ENCODE measurements around the gene HDHD2.
"Not testable (repeated sequence)": the region's sequence is repeated elsewhere in the genome, so short reads cannot be mapped to it uniquely, and the experiment has no call there.

HDHD2 gene

GRCh38 chr18:47172476-47172875 is 22.2 kb upstream of the HDHD2 start:
- no peaks in the 10 kb centered on the region for H3K9me3 ChIP-seq (ENCODE audit: control insufficient read depth, low read depth, low read length)
- H3K36me3 ChIP-seq (ENCODE audit: control insufficient read depth, low read depth, low read length) = no peaks in the 10 kb centered on the region
- no peaks in the 10 kb centered on the region for H3K27me3 ChIP-seq (ENCODE audit: control insufficient read depth, insufficient read depth, low read length)
- peaks cover 7% of the 10 kb centered on the region for H3K4me1 ChIP-seq (ENCODE audit: control insufficient read depth, low read depth, low read length)
- H3K27ac ChIP-seq (ENCODE audit: low read length) = no peak overlapping the region
- H3K4me3 ChIP-seq (ENCODE audit: low read length) = no peak overlapping the region
- no peak overlapping the region for H3K9ac ChIP-seq (ENCODE audit: low read length)

DNA sequence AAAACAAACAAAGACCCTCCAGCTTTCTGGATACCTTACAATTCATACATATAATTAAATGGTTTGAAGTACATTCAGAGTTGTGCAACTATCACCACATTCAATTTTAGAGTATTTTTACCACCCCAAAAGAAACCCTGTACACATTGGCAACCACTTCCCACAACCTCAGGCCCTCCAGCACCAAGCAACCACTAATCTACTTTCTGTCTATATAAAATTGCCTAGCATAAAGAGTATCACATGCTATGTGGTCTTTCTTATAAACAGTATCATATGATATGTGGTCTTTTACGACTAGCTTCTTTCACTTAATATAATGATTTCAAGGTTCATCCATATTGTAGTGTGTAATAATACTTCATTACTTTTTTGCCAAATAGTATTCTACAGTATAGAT is 18.6 kb upstream of the HDHD2 start:
- Histone ChIP-seq H3K4me1 (ENCODE audit: control insufficient read depth, low read depth, low read length) (no peaks in the 10 kb centered on the region), H3K4me3 (ENCODE audit: low read length) (no peak overlapping the region), H3K36me3 (ENCODE audit: control insufficient read depth, low read depth, low read length) (no peaks in the 10 kb centered on the region), H3K27me3 (ENCODE audit: control insufficient read depth, insufficient read depth, low read length) (no peaks in the 10 kb centered on the region), H3K9ac (ENCODE audit: low read length) (no peak overlapping the region), H3K9me3 (ENCODE audit: control insufficient read depth, low read depth, low read length) (no peaks in the 10 kb centered on the region), H3K27ac (ENCODE audit: low read length) (no peak overlapping the region)

DNA sequence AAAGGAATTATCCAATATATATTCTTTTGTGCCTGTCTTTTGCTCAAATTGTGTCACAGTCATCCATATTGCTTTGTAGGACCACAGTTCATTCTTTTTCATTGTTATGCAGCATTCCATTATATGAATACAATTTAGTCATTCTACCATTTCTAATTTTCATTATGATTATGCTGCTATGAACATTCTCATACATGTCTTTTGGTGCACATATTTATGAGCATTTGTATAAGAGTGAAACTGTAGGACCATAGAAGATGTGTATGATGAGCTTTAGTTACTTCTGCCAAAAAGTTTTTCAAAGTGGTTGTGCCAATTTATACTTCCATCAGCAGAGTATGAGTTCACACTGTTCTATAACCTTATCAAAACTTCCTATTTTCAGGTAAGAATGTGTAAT is 18.2 kb upstream of the HDHD2 start:
- Histone ChIP-seq H3K4me1 (ENCODE audit: control insufficient read depth, low read depth, low read length) (no peaks in the 10 kb centered on the region), H3K27ac (ENCODE audit: low read length) (no peak overlapping the region), H3K4me3 (ENCODE audit: low read length) (no peak overlapping the region), H3K27me3 (ENCODE audit: control insufficient read depth, insufficient read depth, low read length) (no peaks in the 10 kb centered on the region), H3K36me3 (ENCODE audit: control insufficient read depth, low read depth, low read length) (no peaks in the 10 kb centered on the region), H3K9ac (ENCODE audit: low read length) (no peak overlapping the region), H3K9me3 (ENCODE audit: control insufficient read depth, low read depth, low read length) (no peaks in the 10 kb centered on the region)

- no peaks in the 10 kb centered on the region for H3K36me3 ChIP-seq (ENCODE audit: control insufficient read depth, low read depth, low read length)
- H3K27me3 ChIP-seq (ENCODE audit: control insufficient read depth, insufficient read depth, low read length) = no peaks in the 10 kb centered on the region
- H3K4me1 ChIP-seq (ENCODE audit: control insufficient read depth, low read depth, low read length) = no peaks in the 10 kb centered on the region
- no peak overlapping the region for H3K9ac ChIP-seq (ENCODE audit: low read length)
- no peaks in the 10 kb centered on the region for H3K9me3 ChIP-seq (ENCODE audit: control insufficient read depth, low read depth, low read length)
- no peak overlapping the region for H3K27ac ChIP-seq (ENCODE audit: low read length)
- no peak overlapping the region for H3K4me3 ChIP-seq (ENCODE audit: low read length)
Measured at GRCh38 chr18:47166294-47166693, 16.0 kb upstream of the HDHD2 start.

DNA sequence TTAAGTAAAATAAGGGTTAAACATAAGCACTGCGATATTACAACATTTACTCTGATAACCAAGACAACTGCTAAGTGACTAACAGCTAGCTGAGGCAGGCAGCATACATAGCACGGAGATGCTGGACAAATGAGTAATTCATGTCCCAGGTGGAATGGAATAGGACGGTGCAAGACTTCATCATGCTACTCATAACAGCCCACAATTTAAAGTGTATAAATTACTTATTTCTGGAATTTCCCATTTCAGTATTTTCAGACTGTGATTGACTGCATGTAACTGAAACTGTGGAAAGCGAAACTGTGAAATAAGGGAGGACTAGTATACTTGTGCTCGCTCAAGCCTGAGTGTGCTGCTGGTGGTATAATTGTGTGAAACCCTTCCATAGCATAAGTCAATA is 12.9 kb upstream of the HDHD2 start:
- H3K27me3 ChIP-seq (ENCODE audit: control insufficient read depth, insufficient read depth, low read length) = no peaks in the 10 kb centered on the region
- no peak overlapping the region for H3K27ac ChIP-seq (ENCODE audit: low read length)
- no peaks in the 10 kb centered on the region for H3K4me1 ChIP-seq (ENCODE audit: control insufficient read depth, low read depth, low read length)
- no peaks in the 10 kb centered on the region for H3K36me3 ChIP-seq (ENCODE audit: control insufficient read depth, low read depth, low read length)
- no peak overlapping the region for H3K4me3 ChIP-seq (ENCODE audit: low read length)
- H3K9me3 ChIP-seq (ENCODE audit: control insufficient read depth, low read depth, low read length) = no peaks in the 10 kb centered on the region
- H3K9ac ChIP-seq (ENCODE audit: low read length) = no peak overlapping the region

GRCh38 chr18:47160256-47160655 is 10.0 kb upstream of the HDHD2 start:
- H3K27me3 ChIP-seq (ENCODE audit: control insufficient read depth, insufficient read depth, low read length) = no peaks in the 10 kb centered on the region
- no peaks in the 10 kb centered on the region for H3K4me1 ChIP-seq (ENCODE audit: control insufficient read depth, low read depth, low read length)
- H3K9me3 ChIP-seq (ENCODE audit: control insufficient read depth, low read depth, low read length) = no peaks in the 10 kb centered on the region
- no peak overlapping the region for H3K27ac ChIP-seq (ENCODE audit: low read length)
- no peak overlapping the region for H3K4me3 ChIP-seq (ENCODE audit: low read length)
- H3K36me3 ChIP-seq (ENCODE audit: control insufficient read depth, low read depth, low read length) = peaks cover 10% of the 10 kb centered on the region
- no peak overlapping the region for H3K9ac ChIP-seq (ENCODE audit: low read length)

DNA sequence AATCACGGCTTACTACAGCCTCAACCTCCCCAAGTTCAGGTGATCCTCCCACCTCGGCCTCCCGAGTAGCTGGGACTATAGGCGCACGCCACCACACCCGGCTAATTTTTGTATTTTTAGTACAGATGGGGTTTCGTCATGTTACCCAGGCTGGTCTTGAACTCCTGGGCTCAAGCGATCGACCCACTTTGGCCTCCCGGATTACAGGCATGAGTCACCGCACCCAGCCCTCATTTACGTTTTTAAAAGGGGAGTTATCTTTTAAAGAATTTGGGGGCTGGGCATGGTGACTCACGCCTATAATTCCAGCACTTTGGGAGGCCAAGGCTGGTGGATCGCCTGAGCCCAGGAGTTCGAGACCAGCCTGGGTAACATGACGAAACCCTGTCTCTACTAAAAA is 8.1 kb upstream of the HDHD2 start:
- H3K4me3 ChIP-seq (ENCODE audit: low read length); H3K9me3 ChIP-seq (ENCODE audit: control insufficient read depth, low read depth, low read length); H3K27me3 ChIP-seq (ENCODE audit: control insufficient read depth, insufficient read depth, low read length); H3K27ac ChIP-seq (ENCODE audit: low read length); H3K9ac ChIP-seq (ENCODE audit: low read length); H3K4me1 ChIP-seq (ENCODE audit: control insufficient read depth, low read depth, low read length): not testable (repeated sequence)
- H3K36me3 ChIP-seq (ENCODE audit: control insufficient read depth, low read depth, low read length) = peaks cover 22% of the 10 kb centered on the region

GRCh38 chr18:47151439-47151838 is 1.1 kb upstream of the HDHD2 start:
- Histone ChIP-seq H3K27ac (ENCODE audit: low read length) (no peak overlapping the region), H3K27me3 (ENCODE audit: control insufficient read depth, insufficient read depth, low read length) (no peaks in the 10 kb centered on the region), H3K36me3 (ENCODE audit: control insufficient read depth, low read depth, low read length) (peaks cover 22% of the 10 kb centered on the region), H3K9me3 (ENCODE audit: control insufficient read depth, low read depth, low read length) (no peaks in the 10 kb centered on the region), H3K9ac (ENCODE audit: low read length) (no peak overlapping the region), H3K4me1 (ENCODE audit: control insufficient read depth, low read depth, low read length) (peaks cover 13% of the 10 kb centered on the region), H3K4me3 (ENCODE audit: low read length) (peak overlapping the region; percentile 96)

DNA sequence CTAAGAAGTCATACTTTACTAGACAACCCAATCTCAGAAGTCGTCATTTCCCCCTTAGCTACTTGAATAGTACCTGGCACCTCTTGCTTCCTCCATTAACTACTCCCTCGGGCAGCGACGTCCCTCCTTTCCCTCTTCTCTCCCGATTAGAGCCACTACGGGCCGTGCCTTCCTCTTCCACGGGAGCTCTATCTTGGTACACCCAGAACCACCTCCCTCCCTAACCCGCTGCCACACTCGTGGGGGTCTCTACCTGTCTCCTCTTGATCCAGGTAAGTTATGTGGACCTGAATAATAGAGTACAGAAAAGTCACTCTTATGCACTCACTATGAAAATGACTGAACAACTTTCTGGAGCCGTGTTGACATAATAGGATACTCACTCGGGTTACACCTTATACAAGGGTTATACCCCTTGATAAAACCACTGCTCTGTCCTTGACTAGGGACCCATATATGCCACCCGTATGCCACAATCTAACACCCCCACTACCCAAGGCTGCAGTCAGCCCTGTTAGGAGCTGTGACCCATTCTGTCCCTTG is 595 bp upstream of the HDHD2 start:
- Histone ChIP-seq H3K27ac (ENCODE audit: low read length) (peak overlapping the region; percentile 55), H3K36me3 (ENCODE audit: control insufficient read depth, low read depth, low read length) (peaks cover 17% of the 10 kb centered on the region), H3K4me3 (ENCODE audit: low read length) (peak overlapping the region; percentile 96), H3K9ac (ENCODE audit: low read length) (peak overlapping the region; percentile 80), H3K27me3 (ENCODE audit: control insufficient read depth, insufficient read depth, low read length) (no peaks in the 10 kb centered on the region), H3K9me3 (ENCODE audit: control insufficient read depth, low read depth, low read length) (no peaks in the 10 kb centered on the region), H3K4me1 (ENCODE audit: control insufficient read depth, low read depth, low read length) (peaks cover 13% of the 10 kb centered on the region)

DNA sequence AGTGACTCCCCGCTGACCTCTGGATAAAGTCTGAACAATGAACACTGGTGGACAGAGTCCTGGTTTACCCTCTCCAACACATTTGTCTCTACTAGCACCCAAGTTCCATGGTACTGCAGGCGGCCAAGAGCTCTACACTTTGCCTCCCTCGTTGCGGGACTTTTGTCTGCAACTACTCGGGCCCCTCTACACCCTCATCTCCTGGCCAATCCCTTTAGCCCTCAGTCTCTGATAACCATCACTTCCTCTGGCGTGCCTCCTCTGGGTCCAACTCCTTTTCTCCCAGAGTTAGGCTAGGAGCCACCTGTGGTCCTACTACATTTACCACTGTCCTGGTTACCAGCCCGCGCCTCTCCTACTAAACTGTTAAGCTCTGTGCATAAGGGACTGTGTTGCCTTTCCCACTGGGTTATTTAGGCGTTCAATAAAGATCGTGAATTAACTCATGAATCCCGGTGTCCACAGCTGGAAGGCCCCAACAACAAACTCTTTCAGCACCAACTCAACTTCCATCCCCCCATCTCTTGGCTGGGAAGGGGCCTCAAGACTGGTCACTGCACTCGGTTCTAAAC is 757 bp downstream of the HDHD2 start:
- no peaks in the 10 kb centered on the region for H3K27me3 ChIP-seq (ENCODE audit: control insufficient read depth, insufficient read depth, low read length)
- H3K4me3 ChIP-seq (ENCODE audit: low read length) = peak overlapping the region; percentile 96
- peaks cover 5% of the 10 kb centered on the region for H3K36me3 ChIP-seq (ENCODE audit: control insufficient read depth, low read depth, low read length)
- no peaks in the 10 kb centered on the region for H3K9me3 ChIP-seq (ENCODE audit: control insufficient read depth, low read depth, low read length)
- peaks cover 13% of the 10 kb centered on the region for H3K4me1 ChIP-seq (ENCODE audit: control insufficient read depth, low read depth, low read length)
- H3K27ac ChIP-seq (ENCODE audit: low read length) = peak overlapping the region; percentile 55
- H3K9ac ChIP-seq (ENCODE audit: low read length) = peak overlapping the region; percentile 80

- no peak overlapping the region for H3K4me3 ChIP-seq (ENCODE audit: low read length)
- no peak overlapping the region for H3K9ac ChIP-seq (ENCODE audit: low read length)
- H3K9me3 ChIP-seq (ENCODE audit: control insufficient read depth, low read depth, low read length) = no peaks in the 10 kb centered on the region
- no peak overlapping the region for H3K27ac ChIP-seq (ENCODE audit: low read length)
- H3K36me3 ChIP-seq (ENCODE audit: control insufficient read depth, low read depth, low read length) = no peaks in the 10 kb centered on the region
- H3K27me3 ChIP-seq (ENCODE audit: control insufficient read depth, insufficient read depth, low read length) = no peaks in the 10 kb centered on the region
- H3K4me1 ChIP-seq (ENCODE audit: control insufficient read depth, low read depth, low read length) = peaks cover 11% of the 10 kb centered on the region
Measured at GRCh38 chr18:47146206-47146605, 4.1 kb downstream of the HDHD2 start.

DNA sequence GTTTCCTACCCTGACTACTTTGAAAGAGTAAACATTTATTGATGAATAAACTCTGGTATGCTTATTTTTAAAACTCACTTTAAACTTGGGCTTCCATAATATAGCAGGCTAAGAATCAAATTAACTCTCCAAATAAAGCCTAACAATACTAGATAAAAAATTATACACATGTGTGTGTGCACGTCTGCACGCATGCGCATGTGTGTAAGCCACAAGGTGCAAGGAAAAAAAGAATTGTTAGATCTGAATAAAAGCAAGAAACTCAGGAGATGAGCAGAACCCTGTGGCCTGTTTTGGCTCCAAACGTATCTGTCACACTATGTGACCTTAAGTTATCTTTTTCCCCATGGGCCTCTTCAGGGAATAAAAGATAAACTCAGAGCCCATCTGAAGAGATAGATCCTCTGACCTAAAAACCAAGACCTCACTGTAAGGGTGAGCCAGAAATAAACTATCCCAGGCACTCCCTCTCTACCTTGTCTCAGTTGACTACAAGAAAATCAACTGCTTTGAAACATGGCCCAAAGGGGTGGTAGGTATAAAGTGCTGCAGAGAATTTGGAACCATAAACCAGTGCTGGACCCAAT is 6.3 kb downstream of the HDHD2 start:
- H3K27me3 ChIP-seq (ENCODE audit: control insufficient read depth, insufficient read depth, low read length) = no peaks in the 10 kb centered on the region
- no peak overlapping the region for H3K27ac ChIP-seq (ENCODE audit: low read length)
- H3K4me3 ChIP-seq (ENCODE audit: low read length) = no peak overlapping the region
- H3K9ac ChIP-seq (ENCODE audit: low read length) = no peak overlapping the region
- H3K9me3 ChIP-seq (ENCODE audit: control insufficient read depth, low read depth, low read length) = no peaks in the 10 kb centered on the region
- H3K36me3 ChIP-seq (ENCODE audit: control insufficient read depth, low read depth, low read length) = no peaks in the 10 kb centered on the region
- H3K4me1 ChIP-seq (ENCODE audit: control insufficient read depth, low read depth, low read length) = peaks cover 3% of the 10 kb centered on the region
